HCT116 (cell line): ENCODE measurements around the gene GPR32. TPM values are rescaled to one million over a fixed set of nuclear protein-coding genes. Genes with fewer than 3 reads are reported as not detected.

Experiments
- ATAC-seq: fragments of 200-7000 bp; cut with Tn5 transposase; 2 replicates; pipeline ENCODE4 v1.9.1; 2020; ENCODE audit warnings: mild to moderate bottlenecking, moderate library complexity
- BruUV-seq: library from RNA; stranded (reverse); fragments of 400-500 nt; replicated peaks from 2 replicates; lab custom pipeline; 2021; lab: Mats Ljungman, UMichigan
- CTCF ChIA-PET: fragments of 300-600 bp; sonication (Branson Sonifier 250); formaldehyde crosslinking; loops from one replicate; lab custom pipeline; 2021; ENCODE audit warnings: antibody characterized with exemption; lab: Charles Lee
- POLR2A ChIA-PET: fragments of 300-600, 350-600 bp; sonication (Branson Sonifier 250); formaldehyde crosslinking; loops from one replicate; lab custom pipeline; 2021; ENCODE audit warnings: antibody characterized with exemption; lab: Charles Lee
- RAD21 ChIA-PET, 2 experiments: fragments of 300-600 bp; sonication (Branson Sonifier 250); formaldehyde crosslinking; loops; one replicate each; lab custom pipeline; 2023; ENCODE audit warnings: low total read pairs in 2 of 2; ENCODE audit not compliant: uncharacterized antibody in 2 of 2, unreplicated experiment in 2 of 2, low non-redundant PET in 1 of 2; lab: Charles Lee
- DNase-seq: peaks from one replicate; pipeline ENCODE4 v3.0.0-alpha.2; 2010; ENCODE audit warnings: low read depth, low spot score
- H2AFZ ChIP-seq: fragments of 200-600 bp; shearing (Covaris generic), sonication (generic); 2 replicates; pipeline ENCODE4 v1.6.1; 2017; ENCODE audit warnings: low read depth, mixed run types, mixed read lengths, antibody characterized with exemption, low read length; ENCODE audit not compliant: poor library complexity, severe bottlenecking
- H3K27ac ChIP-seq: 2 replicates; pipeline ENCODE4 v1.5.1; 2012; ENCODE audit warnings: low read depth, low read length
- H3K27me3 ChIP-seq: fragments of 200-600 bp; sonication (generic); 2 replicates; pipeline ENCODE4 v1.6.1; 2016; ENCODE audit warnings: mixed run types, low read length, mixed read lengths; ENCODE audit not compliant: insufficient read depth
- H3K36me3 ChIP-seq, 2 experiments: fragments of 200-500 bp in 1 of 2; fragments of 200-600 bp in 1 of 2; sonication (Bioruptor generic) in 1 of 2; sonication (generic) in 1 of 2; 2 replicates each; pipeline versions ENCODE4 v1.5.1 to v1.6.1; 2014 to 2016; ENCODE audit warnings: low read length in 2 of 2, inconsistent platforms in 1 of 2, mixed read lengths in 1 of 2, mixed run types in 1 of 2; ENCODE audit not compliant: insufficient read depth in 2 of 2, control insufficient read depth in 1 of 2
- H3K4me1 ChIP-seq, 2 experiments: fragments of 200-600 bp in 1 of 2; sonication (generic) in 1 of 2; 2 replicates each; pipeline versions ENCODE4 v1.5.1 to v1.6.1; 2012 to 2017; ENCODE audit warnings: low read length in 2 of 2, inconsistent platforms in 1 of 2, mild to moderate bottlenecking in 1 of 2, mixed read lengths in 1 of 2, mixed run types in 1 of 2, moderate library complexity in 1 of 2; ENCODE audit not compliant: insufficient read depth in 2 of 2, control insufficient read depth in 1 of 2
- H3K4me2 ChIP-seq: fragments of 200-600 bp; sonication (generic); 2 replicates; pipeline ENCODE4 v1.6.1; 2017; ENCODE audit warnings: mixed run types, low read length, mixed read lengths
- H3K4me3 ChIP-seq, 2 experiments: fragments of 200-600 bp in 1 of 2; sonication (generic) in 1 of 2; replicated peaks in 1 of 2; 2 replicates each; pipeline ENCODE4 v1.5.1; 2011 to 2016; ENCODE audit warnings: low read length in 2 of 2, control low read depth in 1 of 2, low read depth in 1 of 2, mild to moderate bottlenecking in 1 of 2, mixed read lengths in 1 of 2, mixed run types in 1 of 2
- H3K79me2 ChIP-seq: fragments of 200-600 bp; sonication (generic); 2 replicates; pipeline ENCODE4 v1.6.1; 2017; ENCODE audit warnings: mild to moderate bottlenecking, mixed run types, low read length, moderate library complexity, mixed read lengths; ENCODE audit not compliant: insufficient read depth
- H3K9ac ChIP-seq: fragments of 200-600 bp; sonication (generic); 2 replicates; pipeline ENCODE4 v1.6.1; 2016; ENCODE audit warnings: low read length, mixed read lengths
- H3K9me2 ChIP-seq: fragments of 200-600 bp; sonication (generic), shearing (Covaris generic); 2 replicates; pipeline ENCODE4 v1.6.1; 2017; ENCODE audit warnings: mixed run types, mild to moderate bottlenecking, moderate library complexity; ENCODE audit not compliant: insufficient read depth
- H3K9me3 ChIP-seq, 2 experiments: fragments of 200-500 bp in 1 of 2; fragments of 200-600 bp in 1 of 2; sonication (Bioruptor generic) in 1 of 2; sonication (generic) in 1 of 2; 2 replicates each; pipeline ENCODE4 v1.6.1; 2014 to 2017; ENCODE audit warnings: low read length in 2 of 2, mixed read lengths in 2 of 2, inconsistent platforms in 1 of 2, low read depth in 1 of 2, mild to moderate bottlenecking in 1 of 2, mixed run types in 1 of 2, moderate library complexity in 1 of 2; ENCODE audit not compliant: control insufficient read depth in 1 of 2, insufficient read depth in 1 of 2
- H4K20me1 ChIP-seq: fragments of 200-600 bp; sonication (generic), shearing (Covaris generic); 2 replicates; pipeline ENCODE4 v1.6.1; 2017; ENCODE audit warnings: mixed run types, mild to moderate bottlenecking, moderate library complexity; ENCODE audit not compliant: insufficient read depth
- CBX3 ChIP-seq: IDR thresholded peaks from 2 replicates; pipeline ENCODE4 v1.6.1; 2012; ENCODE audit warnings: low read depth
- CTCF ChIP-seq, 3 experiments: fragments of 200-600 bp in 1 of 3; sonication (generic) in 1 of 3; IDR thresholded peaks in 2 of 3; conservative IDR thresholded peaks in 1 of 3; 2 replicates each; pipeline ENCODE4 v1.5.1; 2012 to 2017; ENCODE audit warnings: low read depth in 2 of 3, low read length in 2 of 3, antibody characterized with exemption in 1 of 3, borderline replicate concordance in 1 of 3, control low read depth in 1 of 3, mild to moderate bottlenecking in 1 of 3, mixed read lengths in 1 of 3, mixed run types in 1 of 3, moderate library complexity in 1 of 3; ENCODE audit not compliant: insufficient read depth in 1 of 3
- EGR1 ChIP-seq: IDR thresholded peaks from 2 replicates; pipeline ENCODE4 v1.6.1; 2012; ENCODE audit warnings: low read depth
- EZH2 ChIP-seq: fragments of 200-600 bp; sonication (generic); IDR thresholded peaks from 2 replicates; pipeline ENCODE4 v1.6.1; 2017; ENCODE audit warnings: antibody characterized with exemption, mixed run types
- EZH2phosphoT487 ChIP-seq: fragments of 200-600 bp; IDR thresholded peaks from 2 replicates; pipeline ENCODE4 v1.6.1; 2018; ENCODE audit warnings: antibody characterized with exemption, borderline replicate concordance
- FOSL1 ChIP-seq: IDR thresholded peaks from 2 replicates; pipeline ENCODE4 v1.6.1; 2012; ENCODE audit warnings: low read depth
- JUND ChIP-seq: IDR thresholded peaks from 2 replicates; pipeline ENCODE4 v1.6.1; 2012
- MAX ChIP-seq: IDR thresholded peaks from 2 replicates; pipeline ENCODE4 v1.6.1; 2012
- POLR2A ChIP-seq: IDR thresholded peaks from 2 replicates; pipeline ENCODE4 v1.7.0; 2011; ENCODE audit warnings: borderline replicate concordance; ENCODE audit not compliant: insufficient read depth, insufficient read length; ENCODE audit errors: extremely low read depth
- RAD21 ChIP-seq: IDR thresholded peaks from 2 replicates; pipeline ENCODE4 v1.6.1; 2012; ENCODE audit warnings: low read depth, mild to moderate bottlenecking
- SP1 ChIP-seq: IDR thresholded peaks from 2 replicates; pipeline ENCODE4 v1.6.1; 2012; ENCODE audit warnings: low read depth
- TCF7L2 ChIP-seq: IDR thresholded peaks from 2 replicates; pipeline ENCODE4 v1.7.0; 2011; ENCODE audit warnings: borderline replicate concordance, inconsistent platforms; ENCODE audit not compliant: insufficient read depth, insufficient read length; ENCODE audit errors: extremely low read depth
- YY1 ChIP-seq: IDR thresholded peaks from 2 replicates; pipeline ENCODE4 v1.6.1; 2011; ENCODE audit warnings: low read length, low read depth, moderate library complexity, mild to moderate bottlenecking; ENCODE audit not compliant: insufficient replicate concordance; ENCODE audit errors: extremely low read depth
- ZFX ChIP-seq: fragments of 450-650 bp; IDR thresholded peaks from 2 replicates; pipeline ENCODE4 v1.6.1; 2017
- ZNF274 ChIP-seq: fragments of 200-500 bp; sonication (Bioruptor generic); IDR thresholded peaks from 2 replicates; pipeline ENCODE4 v1.6.1; 2014; ENCODE audit warnings: mild to moderate bottlenecking, low read depth, low read length, inconsistent platforms
- intact Hi-C: fragments of 100-400 bp; cut with micrococcal nuclease; formaldehyde crosslinking; loops from 2 replicates; pipeline ENCODE4 v1.10.0; 2022
- total RNA-seq: library from RNA; stranded (reverse); gene quantifications from one replicate; pipeline ENCODE4 v1.2.1, GENCODE V29; 2021; ENCODE audit not compliant: unreplicated experiment
- TF ChIP-seq, protein P1 (sequence below): IDR thresholded peaks from 2 replicates; pipeline ENCODE4 v1.6.1; 2011; ENCODE audit warnings: mild to moderate bottlenecking, low read length, moderate library complexity; ENCODE audit not compliant: insufficient replicate concordance; ENCODE audit errors: extremely low read depth
- TF ChIP-seq, protein P2 (sequence below): IDR thresholded peaks from 2 replicates; pipeline ENCODE4 v1.6.1; 2012; ENCODE audit warnings: low read depth

The GPR32 gene
- total RNA-seq, 1 experiment from 2014 or later = not detected

- no peaks in the 10 kb centered on the region for H3K9me3 ChIP-seq
- H3K4me1 ChIP-seq = peaks cover 11 to 32% of the 10 kb centered on the region in 2 experiments; a peak in 3 of 4 replicates
- H3K79me2 ChIP-seq = peaks cover 20% of the 10 kb centered on the region
- peak overlapping the region; percentile 40 for H3K27ac ChIP-seq
- BruUV-seq = no TSS peak
- POLR2A ChIA-PET = interaction anchor here (3.5 kb wide), 1 partner anchor 10 kb away, joined by 19 read pairs; no protein-coding TSS in a partner anchor
- DNase-seq (no peak), ATAC-seq (peak; percentile 47)
- H3K4me3 ChIP-seq = no peak overlapping the region
- no peak overlapping the region for H2AFZ ChIP-seq
- no peaks in the 10 kb centered on the region for H3K9me2 ChIP-seq
- CTCF ChIA-PET = interaction anchor here (0.9 to 3.1 kb wide), 8 partner anchors 10 to 302 kb away, joined by 3 to 19 read pairs (median 7); no protein-coding TSS in a partner anchor
- peak overlapping the region; percentile 40; the same call in 1 of the 2 replicates for H3K4me2 ChIP-seq
- H4K20me1 ChIP-seq = peaks cover 29% of the 10 kb centered on the region; the same call in 1 of the 2 replicates
- H3K27me3 ChIP-seq = no peaks in the 10 kb centered on the region
- intact Hi-C loops = loop anchor here (1.0 to 5.0 kb wide), 2 partner anchors 128 to 298 kb away; no protein-coding TSS in a partner anchor
- no peak overlapping the region for H3K9ac ChIP-seq
- peaks cover 19 to 23% of the 10 kb centered on the region in 2 experiments; a peak in 3 of 4 replicates for H3K36me3 ChIP-seq
- RAD21 ChIA-PET = interaction anchor here in 1 of 2 experiments (0.6 to 1.0 kb wide), 3 partner anchors 115 to 128 kb away, joined by 3 to 7 read pairs (median 5); no protein-coding TSS in a partner anchor
- TF ChIP-seq ZNF274 (no peak), RAD21 (peak; percentile 46; the same call in 1 of the 2 replicates), SP1 (no peak), EGR1 (peak; percentile 31; the same call in 1 of the 2 replicates), MAX (peak; percentile 11), POLR2A (peak; percentile 54), TCF7L2 (peak; percentile 33), EZH2 (no peak), CTCF (IDR thresholded peaks at IDR 0.05 in 2 of 3, conservative IDR thresholded peaks at IDR 0.05 in 1 of 3; ENCODE audit: borderline replicate concordance in 1 of 3, insufficient read depth in 1 of 3, low read depth in 2 of 3, low read length in 2 of 3) (peak in 1 of 3 experiments; percentile 23; a peak in 1 of 6 replicates), EZH2phosphoT487 (no peak), FOSL1 (no peak), ZFX (no peak), YY1 (no peak), CBX3 (0 out of 2 replicates have a peak, but pooled peaks have one; percentile 6), JUND (no peak)
- TF ChIP-seq, protein P1, sequence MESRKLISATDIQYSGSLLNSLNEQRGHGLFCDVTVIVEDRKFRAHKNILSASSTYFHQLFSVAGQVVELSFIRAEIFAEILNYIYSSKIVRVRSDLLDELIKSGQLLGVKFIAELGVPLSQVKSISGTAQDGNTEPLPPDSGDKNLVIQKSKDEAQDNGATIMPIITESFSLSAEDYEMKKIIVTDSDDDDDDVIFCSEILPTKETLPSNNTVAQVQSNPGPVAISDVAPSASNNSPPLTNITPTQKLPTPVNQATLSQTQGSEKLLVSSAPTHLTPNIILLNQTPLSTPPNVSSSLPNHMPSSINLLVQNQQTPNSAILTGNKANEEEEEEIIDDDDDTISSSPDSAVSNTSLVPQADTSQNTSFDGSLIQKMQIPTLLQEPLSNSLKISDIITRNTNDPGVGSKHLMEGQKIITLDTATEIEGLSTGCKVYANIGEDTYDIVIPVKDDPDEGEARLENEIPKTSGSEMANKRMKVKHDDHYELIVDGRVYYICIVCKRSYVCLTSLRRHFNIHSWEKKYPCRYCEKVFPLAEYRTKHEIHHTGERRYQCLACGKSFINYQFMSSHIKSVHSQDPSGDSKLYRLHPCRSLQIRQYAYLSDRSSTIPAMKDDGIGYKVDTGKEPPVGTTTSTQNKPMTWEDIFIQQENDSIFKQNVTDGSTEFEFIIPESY = no peak
- TF ChIP-seq, protein P2, sequence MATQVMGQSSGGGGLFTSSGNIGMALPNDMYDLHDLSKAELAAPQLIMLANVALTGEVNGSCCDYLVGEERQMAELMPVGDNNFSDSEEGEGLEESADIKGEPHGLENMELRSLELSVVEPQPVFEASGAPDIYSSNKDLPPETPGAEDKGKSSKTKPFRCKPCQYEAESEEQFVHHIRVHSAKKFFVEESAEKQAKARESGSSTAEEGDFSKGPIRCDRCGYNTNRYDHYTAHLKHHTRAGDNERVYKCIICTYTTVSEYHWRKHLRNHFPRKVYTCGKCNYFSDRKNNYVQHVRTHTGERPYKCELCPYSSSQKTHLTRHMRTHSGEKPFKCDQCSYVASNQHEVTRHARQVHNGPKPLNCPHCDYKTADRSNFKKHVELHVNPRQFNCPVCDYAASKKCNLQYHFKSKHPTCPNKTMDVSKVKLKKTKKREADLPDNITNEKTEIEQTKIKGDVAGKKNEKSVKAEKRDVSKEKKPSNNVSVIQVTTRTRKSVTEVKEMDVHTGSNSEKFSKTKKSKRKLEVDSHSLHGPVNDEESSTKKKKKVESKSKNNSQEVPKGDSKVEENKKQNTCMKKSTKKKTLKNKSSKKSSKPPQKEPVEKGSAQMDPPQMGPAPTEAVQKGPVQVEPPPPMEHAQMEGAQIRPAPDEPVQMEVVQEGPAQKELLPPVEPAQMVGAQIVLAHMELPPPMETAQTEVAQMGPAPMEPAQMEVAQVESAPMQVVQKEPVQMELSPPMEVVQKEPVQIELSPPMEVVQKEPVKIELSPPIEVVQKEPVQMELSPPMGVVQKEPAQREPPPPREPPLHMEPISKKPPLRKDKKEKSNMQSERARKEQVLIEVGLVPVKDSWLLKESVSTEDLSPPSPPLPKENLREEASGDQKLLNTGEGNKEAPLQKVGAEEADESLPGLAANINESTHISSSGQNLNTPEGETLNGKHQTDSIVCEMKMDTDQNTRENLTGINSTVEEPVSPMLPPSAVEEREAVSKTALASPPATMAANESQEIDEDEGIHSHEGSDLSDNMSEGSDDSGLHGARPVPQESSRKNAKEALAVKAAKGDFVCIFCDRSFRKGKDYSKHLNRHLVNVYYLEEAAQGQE = no peak
Observed at GRCh38 chr19:50794074-50794875, 24.0 kb downstream of the GPR32 start.
